ENCODE data around the gene RHEX. TPM values are rescaled to one million over a fixed set of nuclear protein-coding genes. Genes with fewer than 3 reads are reported as not detected.
"Not testable (repeated sequence)": the region's sequence is repeated elsewhere in the genome, so short reads cannot be mapped to it uniquely, and the experiment has no call there.

The RHEX gene
- total RNA-seq, 1 experiment from 2014 or later: not detected

GRCh38 chr1:206062464-206062863, 9.5 kb downstream of the RHEX start (continued):
- TF ChIP-seq, protein P1, sequence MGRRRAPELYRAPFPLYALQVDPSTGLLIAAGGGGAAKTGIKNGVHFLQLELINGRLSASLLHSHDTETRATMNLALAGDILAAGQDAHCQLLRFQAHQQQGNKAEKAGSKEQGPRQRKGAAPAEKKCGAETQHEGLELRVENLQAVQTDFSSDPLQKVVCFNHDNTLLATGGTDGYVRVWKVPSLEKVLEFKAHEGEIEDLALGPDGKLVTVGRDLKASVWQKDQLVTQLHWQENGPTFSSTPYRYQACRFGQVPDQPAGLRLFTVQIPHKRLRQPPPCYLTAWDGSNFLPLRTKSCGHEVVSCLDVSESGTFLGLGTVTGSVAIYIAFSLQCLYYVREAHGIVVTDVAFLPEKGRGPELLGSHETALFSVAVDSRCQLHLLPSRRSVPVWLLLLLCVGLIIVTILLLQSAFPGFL (CRISPR knock-in tag; IDR thresholded peaks at IDR 0.05; ENCODE audit: borderline replicate concordance): no peak
- TF ChIP-seq ATF3 (CRISPR knock-in tag; conservative IDR thresholded peaks at IDR 0.05): no peak
- TF ChIP-seq ZBTB21 (CRISPR knock-in tag; IDR thresholded peaks at IDR 0.05; ENCODE audit: borderline replicate concordance): no peak
- no peak for TF ChIP-seq ELF4 (CRISPR knock-in tag; IDR thresholded peaks at IDR 0.05; ENCODE audit: low read depth)
- no peak for TF ChIP-seq MLX (CRISPR knock-in tag; IDR thresholded peaks at IDR 0.05)

GRCh38 chr1:206064001-206064400, 11.0 kb downstream of the RHEX start:
- H3K4me3 Mint-ChIP-seq; CTCF ChIA-PET; H3K9me3 Mint-ChIP-seq; H3K27ac Mint-ChIP-seq; DNase-seq (ENCODE audit: low spot score); POLR2A ChIA-PET; H3K27me3 Mint-ChIP-seq (ENCODE audit: low read depth); ATAC-seq; H3K36me3 Mint-ChIP-seq; H3K4me1 Mint-ChIP-seq: not testable (repeated sequence)

GRCh38 chr1:206064501-206064900, 11.5 kb downstream of the RHEX start:
- DNase-seq (ENCODE audit: low spot score); H3K9me3 Mint-ChIP-seq; CTCF ChIA-PET; H3K36me3 Mint-ChIP-seq; ATAC-seq; H3K27me3 Mint-ChIP-seq (ENCODE audit: low read depth); POLR2A ChIA-PET; H3K4me1 Mint-ChIP-seq; H3K27ac Mint-ChIP-seq; H3K4me3 Mint-ChIP-seq: not testable (repeated sequence)

GRCh38 chr1:206065547-206066145, 12.7 kb downstream of the RHEX start:
- ChIA-PET CTCF (no interaction called here), POLR2A (no interaction called here)
- H3K4me3 Mint-ChIP-seq: no peak overlapping the region
- no peak for ATAC-seq
- TF ChIP-seq, protein P2, sequence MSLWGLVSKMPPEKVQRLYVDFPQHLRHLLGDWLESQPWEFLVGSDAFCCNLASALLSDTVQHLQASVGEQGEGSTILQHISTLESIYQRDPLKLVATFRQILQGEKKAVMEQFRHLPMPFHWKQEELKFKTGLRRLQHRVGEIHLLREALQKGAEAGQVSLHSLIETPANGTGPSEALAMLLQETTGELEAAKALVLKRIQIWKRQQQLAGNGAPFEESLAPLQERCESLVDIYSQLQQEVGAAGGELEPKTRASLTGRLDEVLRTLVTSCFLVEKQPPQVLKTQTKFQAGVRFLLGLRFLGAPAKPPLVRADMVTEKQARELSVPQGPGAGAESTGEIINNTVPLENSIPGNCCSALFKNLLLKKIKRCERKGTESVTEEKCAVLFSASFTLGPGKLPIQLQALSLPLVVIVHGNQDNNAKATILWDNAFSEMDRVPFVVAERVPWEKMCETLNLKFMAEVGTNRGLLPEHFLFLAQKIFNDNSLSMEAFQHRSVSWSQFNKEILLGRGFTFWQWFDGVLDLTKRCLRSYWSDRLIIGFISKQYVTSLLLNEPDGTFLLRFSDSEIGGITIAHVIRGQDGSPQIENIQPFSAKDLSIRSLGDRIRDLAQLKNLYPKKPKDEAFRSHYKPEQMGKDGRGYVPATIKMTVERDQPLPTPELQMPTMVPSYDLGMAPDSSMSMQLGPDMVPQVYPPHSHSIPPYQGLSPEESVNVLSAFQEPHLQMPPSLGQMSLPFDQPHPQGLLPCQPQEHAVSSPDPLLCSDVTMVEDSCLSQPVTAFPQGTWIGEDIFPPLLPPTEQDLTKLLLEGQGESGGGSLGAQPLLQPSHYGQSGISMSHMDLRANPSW (CRISPR knock-in tag; conservative IDR thresholded peaks at IDR 0.05; ENCODE audit: low read depth): no peak
- TF ChIP-seq GABPB1 (CRISPR knock-in tag; IDR thresholded peaks at IDR 0.05) (no peak), ZNF138 (CRISPR knock-in tag; conservative IDR thresholded peaks at IDR 0.05) (no peak), FOXJ3 (CRISPR knock-in tag; IDR thresholded peaks at IDR 0.05; ENCODE audit: borderline replicate concordance) (no peak), ZNF232 (CRISPR knock-in tag; IDR thresholded peaks at IDR 0.05) (no peak), SP1 (CRISPR knock-in tag; conservative IDR thresholded peaks at IDR 0.05) (no peak), ZNF416 (CRISPR knock-in tag; IDR thresholded peaks at IDR 0.05) (no peak), AFF4 (CRISPR knock-in tag; IDR thresholded peaks at IDR 0.05; ENCODE audit: borderline replicate concordance) (no peak), KAT7 (CRISPR knock-in tag; IDR thresholded peaks at IDR 0.05; ENCODE audit: borderline replicate concordance) (no peak), NR3C1 (CRISPR knock-in tag; conservative IDR thresholded peaks at IDR 0.05; ENCODE audit: low read depth) (no peak), ZNF263 (CRISPR knock-in tag; IDR thresholded peaks at IDR 0.05; ENCODE audit: low read depth) (no peak), ZNF317 (CRISPR knock-in tag; IDR thresholded peaks at IDR 0.05; ENCODE audit: borderline replicate concordance, low read depth) (no peak), ERG (CRISPR knock-in tag; IDR thresholded peaks at IDR 0.05) (no peak)
- no peak overlapping the region for H3K27ac Mint-ChIP-seq
- H3K9me3 Mint-ChIP-seq: peaks cover 9% of the 10 kb centered on the region
- H3K4me1 Mint-ChIP-seq: peaks cover 5% of the 10 kb centered on the region
- DNase-seq (ENCODE audit: low spot score): no peak
- peaks cover 4% of the 10 kb centered on the region; the same call in 1 of the 2 replicates for H3K27me3 Mint-ChIP-seq (ENCODE audit: low read depth)
- H3K36me3 Mint-ChIP-seq: peaks cover 9% of the 10 kb centered on the region

All from WTC11 (cell line).